ENCODE measurements around the gene ANKRD30B. TPM values are rescaled to one million over a fixed set of nuclear protein-coding genes. Genes with fewer than 3 reads are reported as not detected.

Gene ANKRD30B
- total and polyA plus RNA-seq, 2 of the 13 experiments (the other 11 are each of a cell fraction or from before 2014, with no cell fraction given) = not detected

DNA sequence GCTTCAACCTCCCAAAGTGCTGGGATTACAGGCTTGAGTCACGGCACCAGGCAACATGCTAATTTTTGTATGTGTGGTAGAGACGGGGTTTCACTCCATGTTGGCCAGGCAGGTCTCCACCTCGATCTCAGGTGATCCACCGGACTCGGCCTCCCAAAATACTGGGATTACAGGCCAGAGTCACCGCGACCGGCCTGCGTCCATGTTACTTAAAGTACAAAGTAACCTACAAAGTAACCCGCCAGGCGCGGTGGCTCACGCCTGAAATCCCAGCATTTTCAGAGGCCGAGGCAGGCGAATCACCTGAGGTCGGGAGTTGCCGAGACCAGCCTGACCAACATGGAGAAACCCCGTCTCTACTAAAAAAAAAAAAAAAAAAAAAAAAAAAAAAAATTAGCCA, 1.1 kb upstream of the ANKRD30B start:
- Histone ChIP-seq H3K27me3 (ENCODE audit: control insufficient read depth in 1 of 2, insufficient read depth in 2 of 2, low read length in 2 of 2) (no peaks in the 10 kb centered on the region), H3K9ac (ENCODE audit: insufficient read depth, low read depth, low read length) (no peak overlapping the region), H4K20me1 (ENCODE audit: insufficient read depth, low read length) (no peaks in the 10 kb centered on the region), H3K9me3 (ENCODE audit: low read length) (no peaks in the 10 kb centered on the region), H3K27ac (ENCODE audit: extremely low read length, insufficient read depth, low read length) (no peak overlapping the region), H3K36me3 (replicated peaks in 1 of 2; ENCODE audit: control insufficient read depth in 1 of 2, insufficient read depth in 2 of 2, low read length in 2 of 2) (no peaks in the 10 kb centered on the region), H3K4me1 (ENCODE audit: insufficient read depth, low read length) (no peaks in the 10 kb centered on the region), H3K4me2 (ENCODE audit: low read depth, low read length) (no peak overlapping the region), H3K79me2 (ENCODE audit: insufficient read depth, low read length) (no peaks in the 10 kb centered on the region), H3K4me3 (replicated peaks in 1 of 3; ENCODE audit: insufficient read depth in 1 of 3, low read depth in 2 of 3, low read length in 3 of 3) (no peak overlapping the region), H2AFZ (ENCODE audit: low read length) (no peak overlapping the region)
- intact Hi-C loops (cut with micrococcal nuclease; ENCODE audit: unreplicated experiment) (no loop called here), in situ Hi-C loops (cut with HindIII; ENCODE audit: extremely low pct_ligation_motif_present, low pct_unique_long_range_greater_than_20kb) (no loop called here)
- WGBS (ENCODE audit: low lambda C conversion rate) = no CpG with 5 or more reads among the region's 18 CpGs
- ChIA-PET CTCF (ENCODE audit: low intra/inter-chr PET ratio, low total read pairs) (no interaction called here), POLR2A (no interaction called here)
- TF ChIP-seq ZSCAN31 (CRISPR knock-in tag; IDR thresholded peaks at IDR 0.05; ENCODE audit: low read depth) = no peak
- TF ChIP-seq ZKSCAN5 (CRISPR knock-in tag; IDR thresholded peaks at IDR 0.05) = no peak
- TF ChIP-seq, protein P1, sequence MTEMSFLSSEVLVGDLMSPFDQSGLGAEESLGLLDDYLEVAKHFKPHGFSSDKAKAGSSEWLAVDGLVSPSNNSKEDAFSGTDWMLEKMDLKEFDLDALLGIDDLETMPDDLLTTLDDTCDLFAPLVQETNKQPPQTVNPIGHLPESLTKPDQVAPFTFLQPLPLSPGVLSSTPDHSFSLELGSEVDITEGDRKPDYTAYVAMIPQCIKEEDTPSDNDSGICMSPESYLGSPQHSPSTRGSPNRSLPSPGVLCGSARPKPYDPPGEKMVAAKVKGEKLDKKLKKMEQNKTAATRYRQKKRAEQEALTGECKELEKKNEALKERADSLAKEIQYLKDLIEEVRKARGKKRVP (CRISPR knock-in tag; IDR thresholded peaks at IDR 0.05) = no peak
- TF ChIP-seq ZNF230 (CRISPR knock-in tag; IDR thresholded peaks at IDR 0.05) = no peak
- no peak for TF ChIP-seq RBFOX2 (IDR thresholded peaks at IDR 0.05; ENCODE audit: low read depth, low read length)
- TF ChIP-seq MED8 (CRISPR knock-in tag; IDR thresholded peaks at IDR 0.05; ENCODE audit: insufficient replicate concordance) = no peak
- TF ChIP-seq, protein P2, sequence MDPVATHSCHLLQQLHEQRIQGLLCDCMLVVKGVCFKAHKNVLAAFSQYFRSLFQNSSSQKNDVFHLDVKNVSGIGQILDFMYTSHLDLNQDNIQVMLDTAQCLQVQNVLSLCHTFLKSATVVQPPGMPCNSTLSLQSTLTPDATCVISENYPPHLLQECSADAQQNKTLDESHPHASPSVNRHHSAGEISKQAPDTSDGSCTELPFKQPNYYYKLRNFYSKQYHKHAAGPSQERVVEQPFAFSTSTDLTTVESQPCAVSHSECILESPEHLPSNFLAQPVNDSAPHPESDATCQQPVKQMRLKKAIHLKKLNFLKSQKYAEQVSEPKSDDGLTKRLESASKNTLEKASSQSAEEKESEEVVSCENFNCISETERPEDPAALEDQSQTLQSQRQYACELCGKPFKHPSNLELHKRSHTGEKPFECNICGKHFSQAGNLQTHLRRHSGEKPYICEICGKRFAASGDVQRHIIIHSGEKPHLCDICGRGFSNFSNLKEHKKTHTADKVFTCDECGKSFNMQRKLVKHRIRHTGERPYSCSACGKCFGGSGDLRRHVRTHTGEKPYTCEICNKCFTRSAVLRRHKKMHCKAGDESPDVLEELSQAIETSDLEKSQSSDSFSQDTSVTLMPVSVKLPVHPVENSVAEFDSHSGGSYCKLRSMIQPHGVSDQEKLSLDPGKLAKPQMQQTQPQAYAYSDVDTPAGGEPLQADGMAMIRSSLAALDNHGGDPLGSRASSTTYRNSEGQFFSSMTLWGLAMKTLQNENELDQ (CRISPR knock-in tag; IDR thresholded peaks at IDR 0.05; ENCODE audit: borderline replicate concordance) = no peak
- TF ChIP-seq ZNF598 (CRISPR knock-in tag; IDR thresholded peaks at IDR 0.05; ENCODE audit: borderline replicate concordance) = no peak
- TF ChIP-seq GABPB1 (CRISPR knock-in tag; IDR thresholded peaks at IDR 0.05) = no peak
- no peak for TF ChIP-seq RAD51 (IDR thresholded peaks at IDR 0.05; ENCODE audit: borderline replicate concordance)
- TF ChIP-seq HHEX (CRISPR knock-in tag; IDR thresholded peaks at IDR 0.05) = no peak
- no peak for TF ChIP-seq DR1 (CRISPR knock-in tag; IDR thresholded peaks at IDR 0.05)
- TF ChIP-seq BRD4 (CRISPR knock-in tag; IDR thresholded peaks at IDR 0.05) = no peak
- TF ChIP-seq SMARCC2 (IDR thresholded peaks at IDR 0.05) = no peak
- no peak for TF ChIP-seq MIER3 (CRISPR knock-in tag; IDR thresholded peaks at IDR 0.05; ENCODE audit: borderline replicate concordance)
- TF ChIP-seq, protein P3, sequence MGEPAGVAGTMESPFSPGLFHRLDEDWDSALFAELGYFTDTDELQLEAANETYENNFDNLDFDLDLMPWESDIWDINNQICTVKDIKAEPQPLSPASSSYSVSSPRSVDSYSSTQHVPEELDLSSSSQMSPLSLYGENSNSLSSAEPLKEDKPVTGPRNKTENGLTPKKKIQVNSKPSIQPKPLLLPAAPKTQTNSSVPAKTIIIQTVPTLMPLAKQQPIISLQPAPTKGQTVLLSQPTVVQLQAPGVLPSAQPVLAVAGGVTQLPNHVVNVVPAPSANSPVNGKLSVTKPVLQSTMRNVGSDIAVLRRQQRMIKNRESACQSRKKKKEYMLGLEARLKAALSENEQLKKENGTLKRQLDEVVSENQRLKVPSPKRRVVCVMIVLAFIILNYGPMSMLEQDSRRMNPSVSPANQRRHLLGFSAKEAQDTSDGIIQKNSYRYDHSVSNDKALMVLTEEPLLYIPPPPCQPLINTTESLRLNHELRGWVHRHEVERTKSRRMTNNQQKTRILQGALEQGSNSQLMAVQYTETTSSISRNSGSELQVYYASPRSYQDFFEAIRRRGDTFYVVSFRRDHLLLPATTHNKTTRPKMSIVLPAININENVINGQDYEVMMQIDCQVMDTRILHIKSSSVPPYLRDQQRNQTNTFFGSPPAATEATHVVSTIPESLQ (CRISPR knock-in tag; conservative IDR thresholded peaks at IDR 0.05) = no peak
- TF ChIP-seq, protein P4, sequence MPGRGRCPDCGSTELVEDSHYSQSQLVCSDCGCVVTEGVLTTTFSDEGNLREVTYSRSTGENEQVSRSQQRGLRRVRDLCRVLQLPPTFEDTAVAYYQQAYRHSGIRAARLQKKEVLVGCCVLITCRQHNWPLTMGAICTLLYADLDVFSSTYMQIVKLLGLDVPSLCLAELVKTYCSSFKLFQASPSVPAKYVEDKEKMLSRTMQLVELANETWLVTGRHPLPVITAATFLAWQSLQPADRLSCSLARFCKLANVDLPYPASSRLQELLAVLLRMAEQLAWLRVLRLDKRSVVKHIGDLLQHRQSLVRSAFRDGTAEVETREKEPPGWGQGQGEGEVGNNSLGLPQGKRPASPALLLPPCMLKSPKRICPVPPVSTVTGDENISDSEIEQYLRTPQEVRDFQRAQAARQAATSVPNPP (CRISPR knock-in tag; IDR thresholded peaks at IDR 0.05) = no peak
- TF ChIP-seq, protein P5, sequence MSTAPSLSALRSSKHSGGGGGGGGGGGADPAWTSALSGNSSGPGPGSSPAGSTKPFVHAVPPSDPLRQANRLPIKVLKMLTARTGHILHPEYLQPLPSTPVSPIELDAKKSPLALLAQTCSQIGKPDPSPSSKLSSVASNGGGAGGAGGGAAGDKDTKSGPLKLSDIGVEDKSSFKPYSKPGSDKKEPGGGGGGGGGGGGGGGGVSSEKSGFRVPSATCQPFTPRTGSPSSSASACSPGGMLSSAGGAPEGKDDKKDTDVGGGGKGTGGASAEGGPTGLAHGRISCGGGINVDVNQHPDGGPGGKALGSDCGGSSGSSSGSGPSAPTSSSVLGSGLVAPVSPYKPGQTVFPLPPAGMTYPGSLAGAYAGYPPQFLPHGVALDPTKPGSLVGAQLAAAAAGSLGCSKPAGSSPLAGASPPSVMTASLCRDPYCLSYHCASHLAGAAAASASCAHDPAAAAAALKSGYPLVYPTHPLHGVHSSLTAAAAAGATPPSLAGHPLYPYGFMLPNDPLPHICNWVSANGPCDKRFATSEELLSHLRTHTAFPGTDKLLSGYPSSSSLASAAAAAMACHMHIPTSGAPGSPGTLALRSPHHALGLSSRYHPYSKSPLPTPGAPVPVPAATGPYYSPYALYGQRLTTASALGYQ (CRISPR knock-in tag; IDR thresholded peaks at IDR 0.05) = no peak
- no TSS peak for BruUV-seq (replicated peaks)
- DNase-seq (ENCODE audit: low spot score) (no peak), ATAC-seq (no peak), FAIRE-seq (no peak)

Measured in HepG2 (cell line).